ENCODE results near the gene GFRA1. TPM values are rescaled to one million over a fixed set of nuclear protein-coding genes. Genes with fewer than 3 reads are reported as not detected.

GFRA1 gene
- total RNA-seq, 2 donors from 2014 or later: 1.6 to 3.1 TPM

DNA sequence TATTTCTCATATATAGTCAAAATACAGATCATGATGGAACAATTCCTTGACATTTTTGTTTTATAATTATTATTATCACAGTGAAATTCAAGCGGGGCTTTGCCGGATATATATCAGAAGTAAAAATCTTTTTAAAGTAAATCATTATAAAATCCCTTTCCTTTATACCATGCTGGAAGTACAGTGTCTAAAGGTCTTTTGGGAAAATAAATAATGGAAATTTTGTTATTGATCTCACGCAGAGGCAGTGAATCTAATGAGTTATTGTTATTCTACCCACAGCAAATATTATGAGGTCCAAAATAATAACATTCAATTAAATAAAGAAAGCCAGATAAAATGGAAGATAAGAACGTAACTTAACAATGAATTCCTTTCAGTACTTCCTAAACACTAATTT, 33.8 kb downstream of the GFRA1 start:
- H3K9ac ChIP-seq (ENCODE audit: extremely low read depth, low read length, poor library complexity, severe bottlenecking): no peak overlapping the region
- H3K4me1 ChIP-seq (ENCODE audit: control insufficient read depth, insufficient read depth, low read length): no peaks in the 10 kb centered on the region
- H3K9me3 ChIP-seq (ENCODE audit: control insufficient read depth, low read length): no peaks in the 10 kb centered on the region
- H3K36me3 ChIP-seq (ENCODE audit: control insufficient read depth, insufficient read depth, low read length): no peaks in the 10 kb centered on the region
- Mint-ChIP-seq H3K27ac (no peak overlapping the region), H3K27me3 (ENCODE audit: insufficient read depth) (peaks cover 2% of the 10 kb centered on the region), H3K9me3 (no peaks in the 10 kb centered on the region), H3K36me3 (ENCODE audit: low read depth) (no peaks in the 10 kb centered on the region), H3K4me3 (no peak overlapping the region), H3K4me1 (peaks cover 10% of the 10 kb centered on the region)
- H3K4me3 ChIP-seq (ENCODE audit: low read length): no peak overlapping the region
- TF ChIP-seq, protein P1, sequence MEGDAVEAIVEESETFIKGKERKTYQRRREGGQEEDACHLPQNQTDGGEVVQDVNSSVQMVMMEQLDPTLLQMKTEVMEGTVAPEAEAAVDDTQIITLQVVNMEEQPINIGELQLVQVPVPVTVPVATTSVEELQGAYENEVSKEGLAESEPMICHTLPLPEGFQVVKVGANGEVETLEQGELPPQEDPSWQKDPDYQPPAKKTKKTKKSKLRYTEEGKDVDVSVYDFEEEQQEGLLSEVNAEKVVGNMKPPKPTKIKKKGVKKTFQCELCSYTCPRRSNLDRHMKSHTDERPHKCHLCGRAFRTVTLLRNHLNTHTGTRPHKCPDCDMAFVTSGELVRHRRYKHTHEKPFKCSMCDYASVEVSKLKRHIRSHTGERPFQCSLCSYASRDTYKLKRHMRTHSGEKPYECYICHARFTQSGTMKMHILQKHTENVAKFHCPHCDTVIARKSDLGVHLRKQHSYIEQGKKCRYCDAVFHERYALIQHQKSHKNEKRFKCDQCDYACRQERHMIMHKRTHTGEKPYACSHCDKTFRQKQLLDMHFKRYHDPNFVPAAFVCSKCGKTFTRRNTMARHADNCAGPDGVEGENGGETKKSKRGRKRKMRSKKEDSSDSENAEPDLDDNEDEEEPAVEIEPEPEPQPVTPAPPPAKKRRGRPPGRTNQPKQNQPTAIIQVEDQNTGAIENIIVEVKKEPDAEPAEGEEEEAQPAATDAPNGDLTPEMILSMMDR (conservative IDR thresholded peaks at IDR 0.05): no peak
- H3K27ac ChIP-seq (ENCODE audit: low read depth, low read length): no peak overlapping the region
- DNase-seq: no peak
- WGBS, 2 experiments (ENCODE audit: insufficient coverage in 1 of 2, insufficient read length in 1 of 2): 100% methylated on average over 1 of the region's 4 CpGs; no CpG with 5 or more reads in 1 of the 2 experiments
- no peaks in the 10 kb centered on the region for H3K27me3 ChIP-seq (ENCODE audit: control insufficient read depth, insufficient read depth, low read length, poor library complexity, severe bottlenecking)

- Mint-ChIP-seq H3K9me3 (no peaks in the 10 kb centered on the region), H3K36me3 (ENCODE audit: low read depth) (no peaks in the 10 kb centered on the region), H3K27ac (no peak overlapping the region), H3K27me3 (ENCODE audit: insufficient read depth) (peaks cover 2% of the 10 kb centered on the region), H3K4me1 (peaks cover 10% of the 10 kb centered on the region), H3K4me3 (no peak overlapping the region)
- Histone ChIP-seq H3K9ac (ENCODE audit: extremely low read depth, low read length, poor library complexity, severe bottlenecking) (no peak overlapping the region), H3K4me1 (ENCODE audit: control insufficient read depth, insufficient read depth, low read length) (no peaks in the 10 kb centered on the region), H3K27ac (ENCODE audit: low read depth, low read length) (no peak overlapping the region), H3K27me3 (ENCODE audit: control insufficient read depth, insufficient read depth, low read length, poor library complexity, severe bottlenecking) (no peaks in the 10 kb centered on the region), H3K9me3 (ENCODE audit: control insufficient read depth, low read length) (no peaks in the 10 kb centered on the region), H3K4me3 (ENCODE audit: low read length) (no peak overlapping the region), H3K36me3 (ENCODE audit: control insufficient read depth, insufficient read depth, low read length) (no peaks in the 10 kb centered on the region)
- TF ChIP-seq, protein P1 (conservative IDR thresholded peaks at IDR 0.05): no peak
- 88 to 93% methylated on average over 14 to 15 of the region's 15 CpGs for WGBS, 2 experiments (ENCODE audit: insufficient coverage in 1 of 2, insufficient read length in 1 of 2)
- DNase-seq: no peak
These were observed 35.0 kb downstream of the GFRA1 start for GRCh38 chr10:116237970-116238369.

DNA sequence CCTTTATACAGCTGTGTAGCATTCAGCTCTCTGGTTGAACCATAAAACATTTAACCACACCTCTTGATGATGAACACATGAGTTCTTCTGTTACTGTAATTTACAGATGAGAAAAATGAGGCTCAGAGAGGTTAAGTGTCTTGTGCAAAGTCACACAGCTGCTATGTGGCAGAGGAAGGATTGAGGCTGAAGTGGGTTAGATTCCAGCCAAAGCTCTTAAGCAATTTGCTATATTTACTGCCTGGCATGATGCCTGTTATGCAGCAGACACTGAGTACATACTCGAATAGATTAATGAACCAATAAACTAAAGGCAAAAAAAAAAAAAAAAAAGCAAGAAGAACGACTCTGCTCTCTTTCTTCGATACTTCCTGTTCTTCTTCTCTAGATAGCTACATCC, 35.7 kb downstream of the GFRA1 start:
- no peak overlapping the region for H3K27ac Mint-ChIP-seq
- TF ChIP-seq, protein P1 (conservative IDR thresholded peaks at IDR 0.05): no peak
- 80 to 100% methylated on average over 1 to 3 of the region's 3 CpGs for WGBS, 2 experiments (ENCODE audit: insufficient coverage in 1 of 2, insufficient read length in 1 of 2)
- no peaks in the 10 kb centered on the region for H3K36me3 Mint-ChIP-seq (ENCODE audit: low read depth)
- peaks cover 2% of the 10 kb centered on the region for H3K27me3 Mint-ChIP-seq (ENCODE audit: insufficient read depth)
- Histone ChIP-seq H3K27me3 (ENCODE audit: control insufficient read depth, insufficient read depth, low read length, poor library complexity, severe bottlenecking) (no peaks in the 10 kb centered on the region), H3K9me3 (ENCODE audit: control insufficient read depth, low read length) (no peaks in the 10 kb centered on the region), H3K36me3 (ENCODE audit: control insufficient read depth, insufficient read depth, low read length) (no peaks in the 10 kb centered on the region), H3K4me1 (ENCODE audit: control insufficient read depth, insufficient read depth, low read length) (no peaks in the 10 kb centered on the region), H3K27ac (ENCODE audit: low read depth, low read length) (no peak overlapping the region), H3K4me3 (ENCODE audit: low read length) (no peak overlapping the region), H3K9ac (ENCODE audit: extremely low read depth, low read length, poor library complexity, severe bottlenecking) (no peak overlapping the region)
- H3K4me1 Mint-ChIP-seq: peaks cover 13% of the 10 kb centered on the region
- H3K9me3 Mint-ChIP-seq: no peaks in the 10 kb centered on the region
- no peak overlapping the region for H3K4me3 Mint-ChIP-seq
- no peak for DNase-seq
